SU-DHL-6 (cell line): ENCODE measurements around the gene THSD1.

Source experiments
- CTCF ChIP-seq: fragments of 200-600 bp; sonication (generic); IDR thresholded peaks from one replicate; pipeline ENCODE4 v1.5.1; 2017; ENCODE audit warnings: antibody characterized with exemption, mild to moderate bottlenecking, low read length, moderate library complexity; ENCODE audit not compliant: insufficient read depth, poor library complexity, severe bottlenecking
- EZH2phosphoT487 ChIP-seq: fragments of 200-600 bp; sonication (generic), shearing (Covaris generic); conservative IDR thresholded peaks from 2 replicates; pipeline ENCODE4 v1.6.1; 2018; ENCODE audit warnings: mild to moderate bottlenecking, antibody characterized with exemption, low read length, moderate library complexity, mixed read lengths

- TF ChIP-seq EZH2phosphoT487 (no peak), CTCF (no peak)
Observed at GRCh38 chr13:52393572-52394357, 12.2 kb downstream of the THSD1 start.
